GF-D8 (cell line): ENCODE data around the gene ATP5F1E.

Experiments
- DNase-seq: peaks from one replicate; lab custom pipeline; 2025; lab: John Stamatoyannopoulos, UW

ATP5F1E gene

GRCh38 chr20:59032023-59032712 lies at the start of gene ATP5F1E:
Gene ATP5F1E, minus strand, starts transcription at chr20:59032335. Its CDS starts 84 bp downstream, at chr20:59032251.
- peak; percentile 86 for DNase-seq

- no peak for DNase-seq
Observed at GRCh38 chr20:59081036-59081435, 48.9 kb upstream of the ATP5F1E start.

GRCh38 chr20:59078231-59078630 lies 46.1 kb upstream of the ATP5F1E start:
- DNase-seq = no peak

- no peak for DNase-seq
Observed at GRCh38 chr20:59077705-59078104, 45.6 kb upstream of the ATP5F1E start.

- DNase-seq = no peak
Observed at GRCh38 chr20:59075934-59076508, 43.9 kb upstream of the ATP5F1E start.

GRCh38 chr20:59074456-59074855 lies 42.3 kb upstream of the ATP5F1E start:
- no peak for DNase-seq

GRCh38 chr20:59073582-59073981 lies 41.4 kb upstream of the ATP5F1E start:
- no peak for DNase-seq

GRCh38 chr20:59071216-59071615 lies 39.1 kb upstream of the ATP5F1E start:
- DNase-seq = no peak

GRCh38 chr20:59069026-59069425 lies 36.9 kb upstream of the ATP5F1E start:
- no peak for DNase-seq

- DNase-seq = no peak
Observed at GRCh38 chr20:59068534-59068933, 36.4 kb upstream of the ATP5F1E start.

- no peak for DNase-seq
Observed at GRCh38 chr20:59064214-59064722, 32.1 kb upstream of the ATP5F1E start.

GRCh38 chr20:59063358-59064213 lies 31.5 kb upstream of the ATP5F1E start:
- DNase-seq = no peak

GRCh38 chr20:59062081-59062480 lies 29.9 kb upstream of the ATP5F1E start:
- no peak for DNase-seq

GRCh38 chr20:59055302-59055701 lies 23.2 kb upstream of the ATP5F1E start:
- no peak for DNase-seq

GRCh38 chr20:59051666-59052185 lies 19.6 kb upstream of the ATP5F1E start:
- no peak for DNase-seq

- DNase-seq = no peak
Observed at GRCh38 chr20:59050437-59050836, 18.3 kb upstream of the ATP5F1E start.

- no peak for DNase-seq
Observed at GRCh38 chr20:59048681-59049030, 16.5 kb upstream of the ATP5F1E start.

GRCh38 chr20:59047938-59048680 lies 16.0 kb upstream of the ATP5F1E start:
- DNase-seq = no peak

GRCh38 chr20:59046862-59047261 lies 14.7 kb upstream of the ATP5F1E start:
- no peak for DNase-seq

- DNase-seq = no peak
Observed at GRCh38 chr20:59044796-59045195, 12.7 kb upstream of the ATP5F1E start.

GRCh38 chr20:59044295-59044694 lies 12.2 kb upstream of the ATP5F1E start:
- no peak for DNase-seq

GRCh38 chr20:59043698-59044097 lies 11.6 kb upstream of the ATP5F1E start:
- no peak for DNase-seq
